ENCODE data around the gene PTTG1IP. TPM values are rescaled to one million over a fixed set of nuclear protein-coding genes. Genes with fewer than 3 reads are reported as not detected.

PTTG1IP gene
- total and polyA plus RNA-seq, 2 donors (not counting 1 experiment from before 2014, with no cell fraction given), result 229 to 240 TPM

GRCh38 chr21:44907966-44908895, 34.7 kb upstream of the PTTG1IP start:
- Histone ChIP-seq H3K79me2 (ENCODE audit: control insufficient read depth, insufficient read depth, low read length) (no peaks in the 10 kb centered on the region), H2AFZ (ENCODE audit: low read length) (no peak overlapping the region), H4K20me1 (ENCODE audit: control insufficient read depth, extremely low read depth, insufficient read depth, low read length) (no peaks in the 10 kb centered on the region), H3K4me3 (replicated peaks in 1 of 4; ENCODE audit: control extremely low read depth in 1 of 4, insufficient read depth in 1 of 4, low read depth in 3 of 4, low read length in 4 of 4) (no peak overlapping the region), H3K27me3 (ENCODE audit: control insufficient read depth, insufficient read depth, low read length) (peaks cover 27% of the 10 kb centered on the region), H3K4me1 (ENCODE audit: control insufficient read depth, extremely low read depth, insufficient read depth, low read length) (no peaks in the 10 kb centered on the region), H3K27ac (ENCODE audit: insufficient read depth, low read length) (no peak overlapping the region), H3K4me2 (ENCODE audit: extremely low read depth, insufficient read depth, low read length) (no peak overlapping the region), H3K36me3 (ENCODE audit: control insufficient read depth, insufficient read depth, low read length) (no peaks in the 10 kb centered on the region), H3K9me3 (ENCODE audit: control insufficient read depth, insufficient read depth, low read depth, low read length) (no peaks in the 10 kb centered on the region), H3K9ac (ENCODE audit: insufficient read depth, low read length) (no peak overlapping the region)
- TF ChIP-seq, protein P1, sequence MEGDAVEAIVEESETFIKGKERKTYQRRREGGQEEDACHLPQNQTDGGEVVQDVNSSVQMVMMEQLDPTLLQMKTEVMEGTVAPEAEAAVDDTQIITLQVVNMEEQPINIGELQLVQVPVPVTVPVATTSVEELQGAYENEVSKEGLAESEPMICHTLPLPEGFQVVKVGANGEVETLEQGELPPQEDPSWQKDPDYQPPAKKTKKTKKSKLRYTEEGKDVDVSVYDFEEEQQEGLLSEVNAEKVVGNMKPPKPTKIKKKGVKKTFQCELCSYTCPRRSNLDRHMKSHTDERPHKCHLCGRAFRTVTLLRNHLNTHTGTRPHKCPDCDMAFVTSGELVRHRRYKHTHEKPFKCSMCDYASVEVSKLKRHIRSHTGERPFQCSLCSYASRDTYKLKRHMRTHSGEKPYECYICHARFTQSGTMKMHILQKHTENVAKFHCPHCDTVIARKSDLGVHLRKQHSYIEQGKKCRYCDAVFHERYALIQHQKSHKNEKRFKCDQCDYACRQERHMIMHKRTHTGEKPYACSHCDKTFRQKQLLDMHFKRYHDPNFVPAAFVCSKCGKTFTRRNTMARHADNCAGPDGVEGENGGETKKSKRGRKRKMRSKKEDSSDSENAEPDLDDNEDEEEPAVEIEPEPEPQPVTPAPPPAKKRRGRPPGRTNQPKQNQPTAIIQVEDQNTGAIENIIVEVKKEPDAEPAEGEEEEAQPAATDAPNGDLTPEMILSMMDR (conservative IDR thresholded peaks at IDR 0.05 in 1 of 2, IDR thresholded peaks at IDR 0.05 in 1 of 2; ENCODE audit: low read depth in 1 of 2, low read length in 2 of 2), result no peak
- TF ChIP-seq EZH2 (IDR thresholded peaks at IDR 0.05; ENCODE audit: low read length, missing control alignments), result no peak
- DNase-seq (ENCODE audit: low read depth in 2 of 2), result no peak

GRCh38 chr21:44907225-44907965, 33.9 kb upstream of the PTTG1IP start:
- Histone ChIP-seq H3K4me1 (ENCODE audit: control insufficient read depth, extremely low read depth, insufficient read depth, low read length) (no peaks in the 10 kb centered on the region), H3K4me3 (replicated peaks in 1 of 4; ENCODE audit: control extremely low read depth in 1 of 4, insufficient read depth in 1 of 4, low read depth in 3 of 4, low read length in 4 of 4) (no peak overlapping the region), H3K4me2 (ENCODE audit: extremely low read depth, insufficient read depth, low read length) (no peak overlapping the region), H3K9ac (ENCODE audit: insufficient read depth, low read length) (no peak overlapping the region), H3K79me2 (ENCODE audit: control insufficient read depth, insufficient read depth, low read length) (no peaks in the 10 kb centered on the region), H3K27me3 (ENCODE audit: control insufficient read depth, insufficient read depth, low read length) (peaks cover 27% of the 10 kb centered on the region), H3K9me3 (ENCODE audit: control insufficient read depth, insufficient read depth, low read depth, low read length) (peaks cover under 1% of the 10 kb centered on the region), H2AFZ (ENCODE audit: low read length) (no peak overlapping the region), H4K20me1 (ENCODE audit: control insufficient read depth, extremely low read depth, insufficient read depth, low read length) (no peaks in the 10 kb centered on the region), H3K27ac (ENCODE audit: insufficient read depth, low read length) (no peak overlapping the region), H3K36me3 (ENCODE audit: control insufficient read depth, insufficient read depth, low read length) (no peaks in the 10 kb centered on the region)
- DNase-seq (ENCODE audit: low read depth in 2 of 2), result no peak
- TF ChIP-seq, protein P1 (conservative IDR thresholded peaks at IDR 0.05 in 1 of 2, IDR thresholded peaks at IDR 0.05 in 1 of 2; ENCODE audit: low read depth in 1 of 2, low read length in 2 of 2), result no peak
- TF ChIP-seq EZH2 (IDR thresholded peaks at IDR 0.05; ENCODE audit: low read length, missing control alignments), result no peak

DNA sequence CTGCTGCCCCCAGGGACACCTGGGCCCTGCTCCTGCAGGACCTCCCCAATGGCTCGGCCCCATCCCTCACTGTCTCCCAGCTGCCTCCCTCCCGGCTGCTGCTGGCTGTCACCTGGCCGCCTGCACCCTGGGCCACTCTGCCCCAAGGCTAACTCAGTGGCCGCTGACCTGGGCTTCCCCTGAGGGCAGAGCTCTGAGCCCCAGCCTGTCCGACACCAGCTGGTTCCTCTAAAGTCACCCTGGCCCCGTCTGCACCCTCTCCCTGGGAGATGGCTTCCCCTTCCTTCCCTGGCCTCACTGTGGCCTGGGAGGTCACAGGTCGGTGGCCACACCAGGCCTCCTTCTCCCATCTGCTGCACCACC, 32.2 kb upstream of the PTTG1IP start:
- no peaks in the 10 kb centered on the region for H3K79me2 ChIP-seq (ENCODE audit: control insufficient read depth, insufficient read depth, low read length)
- H3K9ac ChIP-seq (ENCODE audit: insufficient read depth, low read length), result no peak overlapping the region
- no peak overlapping the region for H2AFZ ChIP-seq (ENCODE audit: low read length)
- peaks cover 3% of the 10 kb centered on the region for H3K9me3 ChIP-seq (ENCODE audit: control insufficient read depth, insufficient read depth, low read depth, low read length)
- no peaks in the 10 kb centered on the region for H4K20me1 ChIP-seq (ENCODE audit: control insufficient read depth, extremely low read depth, insufficient read depth, low read length)
- TF ChIP-seq EZH2 (IDR thresholded peaks at IDR 0.05; ENCODE audit: low read length, missing control alignments), result no peak
- TF ChIP-seq, protein P1 (conservative IDR thresholded peaks at IDR 0.05 in 1 of 2, IDR thresholded peaks at IDR 0.05 in 1 of 2; ENCODE audit: low read depth in 1 of 2, low read length in 2 of 2), result no peak
- H3K27me3 ChIP-seq (ENCODE audit: control insufficient read depth, insufficient read depth, low read length), result peaks cover 27% of the 10 kb centered on the region
- DNase-seq (ENCODE audit: low read depth in 2 of 2), result no peak
- H3K4me2 ChIP-seq (ENCODE audit: extremely low read depth, insufficient read depth, low read length), result no peak overlapping the region
- H3K4me3 ChIP-seq (replicated peaks in 1 of 4; ENCODE audit: control extremely low read depth in 1 of 4, insufficient read depth in 1 of 4, low read depth in 3 of 4, low read length in 4 of 4), result no peak overlapping the region
- no peaks in the 10 kb centered on the region for H3K36me3 ChIP-seq (ENCODE audit: control insufficient read depth, insufficient read depth, low read length)
- no peaks in the 10 kb centered on the region for H3K4me1 ChIP-seq (ENCODE audit: control insufficient read depth, extremely low read depth, insufficient read depth, low read length)
- no peak overlapping the region for H3K27ac ChIP-seq (ENCODE audit: insufficient read depth, low read length)
